ENCODE data around the gene TNIK.
A peak's percentile ranks its signal among the peaks of the same experiment; 100 is the strongest.

TNIK gene

DNA sequence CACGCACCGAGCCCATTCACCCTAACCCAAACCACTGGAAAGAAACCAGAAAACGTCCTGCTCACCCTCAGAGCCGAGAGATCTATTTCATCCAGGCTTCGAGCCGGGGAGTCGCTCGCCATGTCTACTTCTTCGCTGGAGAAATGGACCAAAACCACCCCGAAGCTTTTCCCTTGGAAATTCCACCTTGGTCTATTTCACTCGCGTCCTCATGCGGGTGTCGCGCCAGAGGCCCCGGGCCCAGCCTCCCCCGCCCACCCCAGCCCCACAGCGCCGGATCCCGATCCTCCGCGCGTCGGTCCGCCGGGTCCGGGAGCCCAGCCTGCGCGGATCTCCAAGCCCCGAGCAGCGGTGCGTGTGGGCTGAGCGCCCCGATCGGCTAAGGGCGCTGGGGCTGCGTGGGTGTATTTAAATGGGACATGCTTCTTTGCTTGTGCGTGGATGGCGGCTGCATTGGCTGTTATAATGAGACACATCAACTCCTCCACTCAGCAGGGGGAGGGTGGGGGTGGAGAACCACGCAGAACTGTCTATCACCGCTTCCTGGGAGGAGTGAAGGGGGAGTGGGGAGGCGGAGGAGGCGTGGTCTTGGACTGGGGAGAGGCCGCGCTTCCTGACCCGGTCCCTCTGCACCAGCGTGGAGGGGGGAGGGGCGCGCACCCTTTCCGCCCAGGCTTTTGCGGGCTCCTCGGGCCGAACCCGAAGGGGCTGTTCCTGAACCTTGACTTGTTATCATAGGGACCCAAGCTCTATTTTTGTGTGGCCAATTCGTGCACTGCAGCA, at the start of gene TNIK:
Gene TNIK, minus strand, starts transcription at position 464 of the 783 bp plus-strand sequence. Its CDS starts 342 bp downstream, at position 122.
- DNase-seq = peak; percentile 96

DNA sequence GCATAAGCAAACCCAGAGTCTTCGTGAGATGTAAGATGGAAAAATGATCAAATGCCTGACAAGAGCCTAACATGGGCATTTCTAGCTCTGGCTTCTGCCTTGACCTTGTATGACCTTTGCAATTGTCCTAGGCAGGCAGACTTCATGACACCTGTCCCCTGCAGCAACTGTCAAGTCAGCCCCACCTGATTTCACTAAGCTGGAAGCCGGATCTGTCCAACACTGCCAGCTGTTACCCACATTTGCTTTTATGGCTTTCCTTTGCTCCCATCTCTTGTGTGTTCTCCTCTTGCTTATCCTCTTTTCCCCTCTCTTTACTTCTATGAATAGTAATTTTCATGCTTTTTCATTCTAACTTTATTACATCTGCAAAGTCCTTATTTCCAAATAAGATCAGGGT, 48.5 kb upstream of the TNIK start:
- DNase-seq = no peak

DNA sequence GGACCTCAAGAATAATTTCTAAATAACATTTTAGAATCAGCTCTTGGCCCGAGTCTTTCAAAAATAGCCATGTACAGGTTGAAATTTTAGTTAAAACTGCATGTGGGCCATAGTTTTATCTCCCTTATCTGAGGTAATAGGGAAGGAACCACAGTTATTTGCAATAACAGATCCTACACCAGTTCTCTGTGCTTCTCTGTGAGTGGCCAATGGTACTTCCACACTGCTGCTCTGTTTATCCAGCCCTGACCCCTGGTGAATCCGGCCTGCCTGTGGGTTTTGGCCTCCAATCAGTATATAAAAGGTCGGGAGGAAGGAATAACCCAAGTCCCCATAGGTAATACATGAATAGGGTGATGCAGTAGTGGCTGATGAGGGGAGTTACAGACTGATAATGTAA, 48.0 kb upstream of the TNIK start:
- no peak for DNase-seq

DNA sequence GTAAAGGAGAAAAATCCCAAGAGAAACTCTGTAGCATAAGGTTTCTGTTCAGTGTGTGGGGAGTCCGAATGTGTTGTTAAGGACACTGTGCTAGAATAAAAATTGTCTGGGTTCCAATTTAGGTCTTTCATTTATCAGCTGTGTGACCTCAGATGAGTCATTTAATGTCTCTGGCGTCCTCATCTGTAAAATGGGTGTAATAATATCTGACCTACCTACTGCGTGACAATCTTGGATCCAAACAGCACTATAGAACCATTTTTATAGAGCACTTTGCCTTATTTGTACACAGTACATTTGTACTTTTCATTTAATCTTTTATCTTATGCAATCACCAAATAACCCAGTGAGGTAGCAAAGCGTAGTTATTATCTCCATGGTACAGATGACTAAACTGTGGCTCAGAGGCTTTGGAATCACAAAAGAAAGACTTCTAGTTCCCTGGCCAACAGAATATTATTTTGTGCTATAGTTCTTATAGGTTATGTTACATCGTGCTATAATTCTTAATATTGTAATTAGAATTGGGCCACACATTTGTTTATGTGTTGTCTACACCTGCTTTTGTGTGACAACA, 46.6 kb upstream of the TNIK start:
- no peak for DNase-seq

- no peak for DNase-seq
Measured at GRCh38 chr3:171505822-171506333, 45.7 kb upstream of the TNIK start.

- no peak for DNase-seq
Measured at GRCh38 chr3:171504376-171504775, 44.2 kb upstream of the TNIK start.

DNA sequence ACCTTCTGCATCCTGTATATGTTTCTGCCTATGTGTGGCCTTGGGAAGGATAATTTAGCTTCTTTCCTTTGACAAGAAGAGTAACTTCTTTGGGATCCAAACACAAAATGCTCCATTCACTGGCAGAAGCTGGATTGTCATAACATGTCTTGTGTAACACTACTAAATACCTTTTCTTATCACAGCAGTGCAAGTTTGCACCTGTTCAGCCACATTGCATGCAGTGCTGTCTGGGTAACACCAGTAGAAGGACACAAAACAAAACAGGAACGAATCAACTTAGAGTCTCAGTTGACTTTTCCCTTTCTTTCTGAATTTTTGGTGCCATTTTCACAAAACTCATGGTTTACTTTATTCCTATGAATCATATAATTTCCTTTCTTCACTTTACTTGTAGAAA, 43.6 kb upstream of the TNIK start:
- no peak for DNase-seq

- DNase-seq = no peak
Measured at GRCh38 chr3:171498921-171499320, 38.7 kb upstream of the TNIK start.

- no peak for DNase-seq
Measured at GRCh38 chr3:171497468-171497867, 37.3 kb upstream of the TNIK start.

DNA sequence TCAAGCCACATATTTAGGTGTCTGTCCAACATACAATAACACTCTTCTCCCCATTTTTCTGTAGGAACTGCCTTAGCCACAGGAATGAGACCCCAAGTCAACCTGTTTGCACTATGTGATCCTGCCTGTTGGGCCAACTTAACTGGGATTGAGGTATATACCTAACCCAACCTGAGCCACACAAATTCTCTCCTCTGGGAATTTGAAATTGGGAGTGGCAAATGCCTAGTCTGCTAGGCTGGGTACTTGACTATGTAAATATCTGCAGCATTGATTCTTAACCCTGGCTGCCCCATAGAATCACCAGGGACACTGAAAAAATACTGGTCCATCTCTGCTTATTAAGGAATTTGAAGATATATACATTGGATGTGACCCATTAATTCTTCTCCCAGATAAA, 35.2 kb upstream of the TNIK start:
- no peak for DNase-seq

DNA sequence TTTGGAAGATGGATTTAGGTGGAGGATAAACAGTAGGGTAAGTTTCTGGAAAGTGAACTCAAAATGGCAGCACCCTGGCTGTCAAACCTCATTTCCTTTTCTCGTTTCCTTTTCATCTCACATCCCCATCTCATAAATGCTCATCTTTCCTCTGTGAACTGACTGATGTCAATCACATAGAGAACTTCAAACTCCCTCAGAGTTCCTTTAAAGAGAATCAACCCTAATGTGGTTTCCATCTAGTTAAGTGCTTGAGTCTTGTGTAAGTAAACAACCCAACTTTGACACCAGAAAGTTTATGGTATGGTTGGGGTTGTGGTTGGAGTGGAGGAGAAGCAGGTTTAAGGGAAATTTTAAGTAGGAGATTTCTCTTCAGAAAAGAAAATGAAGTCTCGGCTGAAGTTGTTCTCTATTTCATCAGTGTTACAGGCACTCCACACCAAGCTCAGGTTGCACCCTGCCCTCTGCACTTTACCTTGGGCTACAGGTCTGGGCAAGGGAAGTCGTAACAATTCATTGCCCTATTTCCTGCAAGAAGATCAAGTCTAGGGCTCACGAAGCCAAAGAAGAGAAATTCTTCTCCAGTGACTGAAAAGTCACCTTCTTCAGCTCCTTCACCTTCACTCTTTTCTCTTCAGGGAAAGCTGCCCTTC, 34.4 kb upstream of the TNIK start:
- DNase-seq = peak; percentile 33

- DNase-seq = peak; percentile 12
Measured at GRCh38 chr3:171491361-171491760, 31.2 kb upstream of the TNIK start.

DNA sequence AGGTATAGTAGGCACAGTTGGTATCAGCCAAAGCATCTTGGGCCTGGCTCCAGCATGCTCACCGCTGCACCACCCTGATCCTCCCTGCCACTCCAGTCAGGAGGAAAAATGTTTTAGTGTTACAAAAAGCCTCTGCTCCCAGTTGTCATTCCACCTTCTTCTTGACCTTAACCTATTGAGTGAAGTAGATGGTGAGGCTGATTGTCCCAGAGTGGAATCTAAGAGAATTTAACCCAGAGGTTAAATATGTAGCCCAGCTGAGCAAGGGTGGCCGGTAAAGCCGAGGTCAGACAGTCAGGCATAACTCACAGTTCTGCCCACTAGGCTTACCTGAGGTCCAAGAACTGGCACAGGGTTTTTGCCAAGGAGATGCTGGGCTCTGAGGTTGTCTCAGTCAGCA, 30.7 kb upstream of the TNIK start:
- no peak for DNase-seq

DNA sequence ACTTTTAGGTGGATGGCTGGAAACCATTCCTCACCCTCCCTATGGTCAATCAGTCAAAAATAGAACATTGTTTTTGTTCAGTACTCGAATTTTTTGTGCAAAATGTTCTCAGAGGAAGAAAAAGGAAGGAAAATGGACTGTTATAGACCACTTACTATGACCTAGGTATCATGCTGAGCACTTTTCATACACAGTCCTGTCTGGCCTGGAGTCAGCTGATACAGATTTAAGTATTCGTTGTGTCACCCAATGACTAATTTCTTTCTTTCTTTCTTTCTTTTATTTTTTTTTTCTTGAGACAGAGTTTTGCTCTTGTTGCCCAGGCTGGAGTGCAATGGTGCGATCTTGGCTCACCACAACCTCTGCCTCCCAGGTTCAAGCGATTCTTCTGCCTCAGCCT, 29.1 kb upstream of the TNIK start:
- DNase-seq = no peak

- DNase-seq = no peak
Measured at GRCh38 chr3:171488479-171488878, 28.3 kb upstream of the TNIK start.

DNA sequence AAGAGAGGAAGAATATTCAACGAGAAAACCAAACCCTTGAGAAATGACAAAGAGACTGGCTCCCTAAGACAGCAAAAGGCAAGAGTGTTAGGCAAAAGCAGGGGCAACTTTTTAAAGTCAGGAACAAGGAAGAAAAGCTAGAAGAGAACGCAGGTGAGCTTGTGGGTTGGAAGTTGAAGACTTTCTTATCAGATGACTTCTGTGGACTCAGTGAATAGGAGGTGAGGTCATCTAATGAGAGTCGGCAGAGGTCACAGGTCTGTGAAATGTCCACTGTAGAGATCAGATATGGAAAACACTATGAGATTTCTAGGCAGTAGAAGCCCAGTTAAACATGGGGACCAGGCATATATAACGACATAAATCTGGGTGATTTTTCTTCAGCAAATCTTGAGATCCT, 27.2 kb upstream of the TNIK start:
- no peak for DNase-seq

DNA sequence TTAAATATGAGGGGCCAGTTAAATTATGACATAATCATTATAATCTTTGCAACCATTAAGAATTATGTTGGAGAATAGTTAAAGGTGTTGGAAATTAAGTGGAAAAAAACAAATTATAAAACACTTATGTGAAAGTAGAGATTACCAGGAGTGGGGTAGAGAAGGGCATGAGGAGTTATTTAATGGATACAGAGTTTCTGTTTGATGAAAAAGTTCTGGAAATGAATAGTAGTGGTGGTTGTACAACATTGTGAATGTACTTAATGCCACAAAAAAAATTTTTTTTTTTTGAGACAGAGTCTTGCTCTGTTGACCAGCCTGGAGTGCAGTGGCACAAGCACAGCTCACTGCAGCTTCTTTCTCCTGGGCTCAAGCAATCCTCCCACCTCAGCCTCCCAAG, 25.1 kb upstream of the TNIK start:
- no peak for DNase-seq

DNA sequence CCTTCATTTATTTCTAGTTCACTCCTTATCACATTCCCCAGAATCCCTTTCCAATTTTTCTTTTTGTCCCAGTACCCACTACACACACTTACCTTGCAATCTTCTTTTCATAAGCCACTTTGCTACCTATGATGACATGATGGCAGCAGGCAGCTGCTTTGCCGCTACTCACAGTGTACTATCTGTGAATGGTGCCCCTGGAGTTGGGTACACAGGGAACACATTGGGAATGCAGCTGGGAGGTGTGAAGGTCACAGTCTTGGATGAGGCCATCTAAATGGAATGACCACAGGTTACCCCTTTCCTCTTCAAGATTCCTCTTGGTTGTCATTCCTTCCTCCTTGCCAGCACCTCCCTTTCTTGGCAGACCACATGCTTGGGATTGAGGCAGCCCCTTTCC, 20.8 kb upstream of the TNIK start:
- no peak for DNase-seq

- peak; percentile 35 for DNase-seq
Measured at GRCh38 chr3:171480526-171480925, 20.3 kb upstream of the TNIK start.

DNA sequence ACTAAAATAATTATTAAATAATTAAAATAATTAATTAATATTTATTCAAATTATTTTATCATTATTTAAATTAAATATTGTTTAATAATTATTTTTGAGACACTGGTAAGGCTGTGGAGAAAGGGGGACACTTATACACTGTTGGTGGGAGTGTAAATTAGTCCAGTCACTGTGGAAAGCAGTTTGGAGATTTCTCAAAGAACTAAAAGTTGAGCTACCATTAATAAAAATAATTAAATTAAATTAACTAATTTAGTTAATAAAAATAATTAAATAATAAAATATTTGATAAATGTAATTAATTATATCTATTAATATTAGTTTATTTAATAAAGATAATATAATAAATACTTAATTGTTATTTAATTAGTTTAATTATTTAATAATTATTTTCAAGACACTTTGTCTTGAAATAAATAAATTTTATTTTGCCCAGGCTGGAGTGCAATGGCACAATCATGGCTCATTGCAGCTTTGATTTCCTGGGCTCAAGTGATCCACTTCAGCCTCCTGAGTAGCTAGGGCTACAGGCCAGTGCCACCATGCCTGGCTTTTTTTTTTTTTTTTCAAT, 16.4 kb upstream of the TNIK start:
- DNase-seq = no peak

GRCh38 chr3:171472552-171472951, 12.3 kb upstream of the TNIK start:
- no peak for DNase-seq

- DNase-seq = no peak
Measured at GRCh38 chr3:171470714-171471227, 10.6 kb upstream of the TNIK start.

- no peak for DNase-seq
Measured at GRCh38 chr3:171469376-171469775, 9.2 kb upstream of the TNIK start.
